HPDE6-E6E7 (cell line): ENCODE data around the gene MORN1.

ENCODE experiments used
- DNase-seq: peaks from one replicate; pipeline ENCODE4 v3.0.0; 2011; ENCODE audit warnings: missing footprints; ENCODE audit errors: extremely low spot score

Gene MORN1

DNA sequence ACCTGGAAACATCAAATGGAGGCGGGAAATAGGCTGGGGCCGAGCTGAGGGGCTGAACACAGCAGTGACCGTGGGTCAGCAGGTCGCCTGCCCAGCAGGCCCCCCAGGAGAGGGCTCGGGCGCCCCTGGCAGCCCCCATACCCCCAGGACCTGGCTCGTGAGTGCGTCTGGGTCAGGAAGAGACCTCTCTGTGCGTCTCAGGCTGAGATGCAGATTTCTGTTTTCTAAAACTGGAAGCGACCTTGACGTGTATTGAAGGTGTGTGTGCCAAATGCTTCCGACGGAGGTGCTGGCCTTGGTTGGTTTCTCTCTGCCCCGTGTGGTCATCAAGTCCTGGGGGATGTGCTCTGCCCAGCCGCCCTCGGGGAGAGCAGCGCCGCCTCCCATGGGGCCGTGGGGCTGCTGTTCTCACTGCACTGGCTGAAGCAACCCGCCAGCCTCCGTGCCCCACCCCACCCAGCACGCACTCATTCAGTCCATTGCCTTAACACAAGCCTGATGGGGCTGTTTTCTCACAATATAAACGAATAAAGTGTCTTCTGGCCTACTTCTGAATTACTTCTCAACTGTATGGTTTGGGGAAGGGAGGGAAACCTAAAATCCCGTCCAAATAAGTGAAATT lies 13.6 kb upstream of the MORN1 start:
- DNase-seq: no peak

DNA sequence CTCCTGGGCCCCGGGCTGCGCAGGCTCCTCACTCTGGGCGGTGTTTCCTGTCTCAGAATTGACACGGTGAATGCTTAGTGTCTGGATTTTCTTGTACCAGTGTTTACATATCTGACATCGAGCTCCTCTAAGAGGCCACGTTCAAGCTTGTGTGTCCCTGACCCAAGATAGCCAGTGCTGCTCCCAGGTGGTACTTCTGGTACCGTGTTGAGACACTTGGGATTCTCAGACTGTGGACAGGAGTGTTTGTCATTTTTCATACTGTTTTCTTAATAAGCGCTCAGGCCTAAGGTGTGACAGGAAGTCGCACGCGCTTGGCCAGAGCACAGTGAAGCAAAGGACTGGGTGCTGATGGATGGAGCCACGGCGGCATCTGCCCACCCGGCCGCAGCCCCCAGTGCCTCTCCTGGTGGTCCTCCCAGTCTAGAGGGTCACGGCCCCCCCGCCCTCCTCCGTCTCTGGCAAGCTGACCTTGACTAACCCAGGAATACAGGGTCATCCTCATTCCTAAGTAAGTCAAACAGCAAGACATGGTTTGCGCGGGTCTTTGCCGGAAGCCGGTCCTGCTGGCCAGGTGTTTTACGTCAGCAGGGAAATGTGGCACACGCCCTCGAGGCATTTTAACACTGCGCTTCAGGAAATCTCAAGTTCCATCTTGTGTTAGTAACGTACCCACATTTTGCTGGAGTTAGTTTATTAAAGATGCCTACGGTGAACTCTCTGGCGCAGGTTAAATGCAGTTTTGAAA lies 13.0 kb upstream of the MORN1 start:
- DNase-seq: no peak

DNA sequence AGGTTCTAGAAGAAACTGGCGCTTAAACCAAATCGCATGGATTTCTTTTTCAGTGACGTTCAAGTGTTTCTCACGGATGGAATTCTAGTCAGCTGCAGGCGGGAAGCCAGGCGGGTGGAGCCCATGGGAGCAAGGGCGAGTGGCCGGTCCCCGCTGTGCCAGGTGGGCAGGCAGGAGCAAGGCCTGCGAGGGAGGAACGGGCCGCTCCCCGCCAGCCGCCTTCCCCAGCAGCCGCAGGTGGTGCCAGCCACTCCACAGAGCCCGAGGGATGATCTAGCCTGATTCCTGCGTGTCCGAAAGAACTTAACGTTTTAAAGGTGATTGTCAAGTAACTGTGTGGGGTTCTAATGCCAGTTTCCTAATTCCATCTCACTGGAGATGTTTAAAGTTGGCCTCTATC lies 11.9 kb upstream of the MORN1 start:
- DNase-seq: no peak

GRCh38 chr1:2402420-2402819 lies 11.1 kb upstream of the MORN1 start:
- no peak for DNase-seq

DNA sequence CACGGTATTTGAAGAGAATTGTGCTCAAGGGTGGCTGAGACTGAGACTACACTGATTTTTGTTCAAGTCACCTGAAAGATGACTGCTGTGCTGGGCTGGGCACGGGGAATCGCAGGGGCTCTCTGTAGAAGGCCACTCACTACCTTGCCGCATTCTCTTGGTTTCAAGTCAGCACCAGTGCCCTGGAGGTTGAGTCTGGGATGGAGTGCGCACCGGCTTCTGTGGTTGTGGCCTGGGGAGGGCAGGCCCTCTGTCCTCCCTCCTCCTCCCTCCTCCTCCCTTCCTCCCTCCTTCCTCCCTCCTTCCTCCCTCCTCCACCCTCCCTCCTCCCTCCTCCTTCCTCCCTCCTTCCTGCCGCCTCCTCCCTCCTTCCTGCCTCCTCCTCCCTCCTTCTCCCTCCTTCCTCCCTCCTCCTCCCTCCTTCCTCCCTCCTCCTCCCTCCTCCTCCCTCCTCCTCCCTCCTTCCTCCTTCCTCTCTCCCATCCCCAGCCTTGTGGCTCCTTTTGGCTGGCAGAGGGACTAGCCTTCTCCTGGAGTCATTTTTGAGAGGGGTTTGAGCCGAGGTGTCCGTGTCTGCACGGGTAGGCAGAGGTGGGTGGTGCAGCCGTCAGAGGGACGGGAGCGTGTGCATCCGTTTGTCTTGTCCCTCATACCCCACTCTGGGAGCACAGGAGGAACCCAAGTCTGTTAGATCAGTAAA lies 9.7 kb upstream of the MORN1 start:
- no peak for DNase-seq

DNA sequence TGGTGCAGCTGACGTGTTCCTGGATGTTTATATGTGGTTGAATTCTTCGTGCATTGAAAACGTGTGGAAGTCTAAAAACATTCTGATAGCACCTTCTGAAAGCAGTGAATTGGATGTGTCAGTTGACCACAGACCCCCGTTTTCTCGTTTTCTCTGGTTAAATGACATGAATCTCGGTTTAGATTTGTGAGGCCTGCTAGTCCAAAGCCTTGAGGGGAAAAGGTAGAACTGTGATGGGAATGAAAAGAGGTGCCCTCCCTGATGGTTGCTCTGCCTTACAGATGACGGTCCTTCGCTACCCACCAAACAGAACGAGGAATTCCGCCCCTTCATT lies 9.2 kb upstream of the MORN1 start:
- DNase-seq: no peak

DNA sequence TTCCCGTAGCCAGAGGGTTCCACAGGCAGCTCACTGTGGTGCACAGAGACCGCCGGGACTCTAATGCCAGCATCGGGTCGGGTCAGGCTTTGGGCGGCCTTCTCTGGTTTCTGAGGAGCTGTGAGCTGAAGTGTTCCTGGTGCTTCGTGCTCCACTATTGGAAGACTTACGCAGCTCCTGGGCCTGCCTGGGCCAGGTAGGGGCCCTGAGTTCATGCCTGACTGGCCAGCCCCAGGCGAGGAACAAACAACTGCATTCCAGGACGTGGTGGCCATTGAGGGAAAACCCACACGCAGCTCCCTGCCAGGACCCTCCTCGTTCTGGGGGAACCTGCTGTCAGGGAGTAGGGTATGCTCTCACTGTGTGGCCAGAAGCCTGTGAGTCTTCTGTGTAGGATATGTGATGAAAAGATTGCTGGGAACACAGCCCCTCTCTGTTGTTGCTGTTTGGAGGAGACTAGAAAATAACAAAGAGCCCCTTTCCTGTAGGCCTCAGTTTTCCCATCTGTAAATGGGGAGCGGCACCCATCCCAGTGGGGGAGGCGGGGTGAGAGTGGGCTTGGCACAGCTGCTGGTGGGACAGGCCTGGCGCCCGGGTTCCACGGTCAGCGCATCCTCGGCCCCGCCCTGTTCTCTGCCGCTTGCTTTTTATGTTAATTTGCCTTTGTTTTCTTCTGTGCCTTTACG lies 8.7 kb upstream of the MORN1 start:
- no peak for DNase-seq

DNA sequence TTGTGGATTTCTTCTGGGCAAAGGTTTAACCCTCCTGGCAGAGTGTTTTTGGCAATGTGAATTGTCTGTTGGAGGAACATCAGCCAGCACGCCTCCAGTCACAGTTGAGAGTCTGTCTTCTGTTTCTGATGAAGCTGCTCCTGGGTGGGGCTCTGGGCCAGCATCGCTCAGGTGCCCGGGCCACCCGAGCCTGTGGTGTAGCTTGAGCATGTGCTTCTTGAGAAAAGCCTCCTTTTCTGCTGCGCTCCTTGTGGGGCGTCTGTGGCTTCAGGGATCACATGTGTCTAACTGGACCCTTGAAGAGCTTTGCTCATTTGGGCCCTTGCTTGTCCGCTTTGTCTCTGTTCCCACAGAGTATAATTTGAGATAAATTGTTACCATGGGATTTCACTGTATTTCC lies 7.5 kb upstream of the MORN1 start:
- DNase-seq: no peak

DNA sequence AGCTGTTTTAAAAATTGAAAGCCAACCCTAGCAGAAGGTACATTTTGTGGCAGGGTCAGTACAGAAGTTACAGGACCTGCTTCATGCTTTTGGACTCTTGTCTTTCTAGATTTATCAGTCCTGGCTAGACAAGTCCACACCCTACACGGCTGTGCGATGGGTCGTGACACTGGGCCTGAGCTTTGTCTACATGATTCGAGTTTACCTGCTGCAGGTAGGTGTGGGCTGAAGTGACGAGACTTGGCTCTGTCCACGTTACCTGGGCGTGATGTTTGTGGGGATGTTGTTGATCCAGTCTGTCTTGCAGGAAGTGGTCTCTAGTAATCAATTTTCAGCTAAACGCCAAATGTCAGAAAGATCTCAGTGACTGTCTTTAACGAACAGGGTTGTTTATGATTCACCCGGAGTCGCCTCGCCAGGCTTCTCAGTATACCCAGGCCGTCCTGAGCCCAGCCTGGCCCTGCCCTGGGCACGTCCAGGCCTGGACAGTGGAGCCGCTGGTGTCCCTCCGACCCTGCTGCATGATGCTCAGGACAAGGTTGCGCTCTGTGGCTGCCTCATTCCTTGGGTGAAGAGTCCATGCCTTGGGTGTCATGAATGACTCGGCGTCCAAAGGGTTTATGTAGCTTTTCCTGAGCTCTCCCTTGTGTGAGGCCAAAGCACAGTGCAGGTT lies 5.8 kb upstream of the MORN1 start:
- DNase-seq: no peak

GRCh38 chr1:2396476-2396875 lies 5.1 kb upstream of the MORN1 start:
- no peak for DNase-seq

- no peak for DNase-seq
Measured at GRCh38 chr1:2396059-2396458, 4.7 kb upstream of the MORN1 start.

GRCh38 chr1:2395245-2395644 lies 3.9 kb upstream of the MORN1 start:
- DNase-seq: no peak

GRCh38 chr1:2394761-2395160 lies 3.4 kb upstream of the MORN1 start:
- no peak for DNase-seq

- no peak for DNase-seq
Measured at GRCh38 chr1:2394220-2394619, 2.9 kb upstream of the MORN1 start.

DNA sequence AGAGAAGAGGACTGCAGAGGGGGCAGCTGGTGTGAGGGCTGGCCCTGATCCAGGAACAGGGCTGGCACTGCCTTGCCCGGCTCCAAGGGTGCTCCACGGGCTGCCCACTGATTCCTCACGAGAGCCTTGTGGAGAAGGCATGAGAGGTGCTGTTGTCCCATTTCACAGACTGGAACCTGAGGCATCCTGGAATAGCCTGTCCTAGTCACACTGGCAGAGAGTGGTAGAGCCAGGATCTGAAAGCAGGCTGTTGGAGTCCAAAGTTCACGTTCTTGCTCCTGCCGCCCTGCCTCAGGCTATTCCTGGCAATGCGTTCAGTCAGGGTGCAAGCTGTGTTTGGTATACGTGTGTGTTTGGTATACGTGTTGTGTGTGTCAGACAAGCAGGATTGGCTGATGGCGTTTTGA lies 2.1 kb upstream of the MORN1 start:
- DNase-seq: no peak

DNA sequence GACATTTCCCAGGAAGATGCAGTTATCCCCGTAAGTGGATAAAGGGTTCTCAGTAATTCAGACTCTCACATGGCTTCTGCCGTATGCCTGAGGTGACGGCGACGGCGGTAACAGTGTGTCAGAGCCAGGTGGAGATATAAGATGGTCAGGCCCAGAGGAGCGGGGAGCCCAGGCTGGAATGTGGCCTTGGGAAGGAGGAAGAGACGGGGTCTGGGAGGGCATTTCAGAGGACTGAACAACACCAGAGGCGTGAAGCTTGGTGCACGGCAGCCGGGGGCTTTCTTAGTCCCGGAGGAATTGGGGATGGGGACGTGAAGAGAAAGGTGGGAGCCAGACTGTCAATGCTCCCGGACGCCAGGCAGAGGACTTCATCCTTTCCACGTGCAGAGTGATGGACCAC lies 1.3 kb upstream of the MORN1 start:
- no peak for DNase-seq

DNA sequence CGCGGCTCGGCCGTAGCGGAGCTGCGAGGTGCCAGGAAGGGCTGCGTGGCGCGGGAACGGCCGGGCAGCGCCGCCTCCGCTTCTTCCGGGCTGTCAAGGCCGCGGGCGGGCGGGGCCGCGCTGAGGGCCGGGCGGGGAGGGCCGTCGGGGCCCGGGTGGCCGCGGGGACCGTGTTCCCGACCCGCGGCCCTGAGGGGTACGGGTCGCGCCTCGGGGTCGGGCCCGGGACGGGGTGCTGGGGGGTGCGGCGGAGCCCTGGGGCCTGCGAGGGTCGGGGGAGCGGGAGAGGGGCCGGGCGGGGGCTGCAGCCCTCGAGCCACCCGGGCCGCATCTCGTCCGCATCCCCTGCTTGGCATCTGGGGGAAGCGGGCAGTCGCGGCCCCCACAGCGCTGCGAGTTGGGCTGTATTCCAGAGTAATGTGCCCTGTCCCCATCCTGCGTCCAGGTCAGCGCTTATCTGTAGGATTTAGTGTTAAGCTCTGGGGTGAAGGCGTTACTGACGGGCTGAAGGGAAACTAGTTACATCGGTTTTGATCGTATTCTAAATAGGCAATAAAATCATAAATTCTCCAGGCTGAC lies 666 bp upstream of the MORN1 start:
- DNase-seq: no peak

DNA sequence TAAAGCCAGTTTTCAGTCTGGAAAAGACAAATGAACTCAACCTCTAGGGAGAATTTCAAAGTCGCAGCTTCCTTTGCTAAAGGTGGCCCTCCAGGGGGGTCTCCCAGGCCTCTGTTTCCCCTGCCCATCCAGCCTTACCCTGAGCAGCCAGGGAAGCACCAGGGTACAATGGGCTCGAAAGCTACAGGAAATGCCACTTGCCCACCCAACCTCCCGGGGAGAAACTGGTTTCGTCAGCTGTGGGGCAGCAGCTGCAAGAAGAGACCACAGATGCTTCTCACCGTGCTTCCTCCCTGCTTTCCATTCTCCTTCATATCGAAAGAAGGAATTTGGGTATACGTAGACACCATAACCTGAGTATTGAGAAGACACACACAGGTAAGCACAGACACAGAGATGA lies 1.7 kb downstream of the MORN1 start:
- DNase-seq: no peak

GRCh38 chr1:2388004-2388913 lies 3.1 kb downstream of the MORN1 start:
- no peak for DNase-seq
